ENCODE data around the gene PHKG1. TPM values are rescaled to one million over a fixed set of nuclear protein-coding genes. Genes with fewer than 3 reads are reported as not detected.
"Not testable (repeated sequence)": the region's sequence is repeated elsewhere in the genome, so short reads cannot be mapped to it uniquely, and the experiment has no call there.

Gene PHKG1
- total RNA-seq, 2 donors from 2014 or later = 11.7 to 27.3 TPM

GRCh38 chr7:56083150-56083785, 9.5 kb downstream of the PHKG1 start:
- peak overlapping the region; percentile 2 to 23 for H3K27ac ChIP-seq
- DNase-seq (ENCODE audit: low spot score) = no peak
- no peak for TF ChIP-seq CTCF (IDR thresholded peaks at IDR 0.05)
- no peak overlapping the region for H3K4me3 ChIP-seq
- H3K4me1 ChIP-seq = peaks cover 0 to 33% of the 10 kb centered on the region in 2 donors
- H3K9me3 ChIP-seq = no peaks in the 10 kb centered on the region
- no peaks in the 10 kb centered on the region for H3K27me3 ChIP-seq
- H3K36me3 ChIP-seq = peaks cover 58% of the 10 kb centered on the region

- no peak for DNase-seq (ENCODE audit: low spot score)
- Histone ChIP-seq H3K36me3 (peaks cover 52% of the 10 kb centered on the region), H3K27me3 (no peaks in the 10 kb centered on the region), H3K9me3 (no peaks in the 10 kb centered on the region), H3K4me3 (no peak overlapping the region), H3K27ac (no peak overlapping the region), H3K4me1 (peaks cover 0 to 36% of the 10 kb centered on the region in 2 donors)
- TF ChIP-seq CTCF (IDR thresholded peaks at IDR 0.05) = no peak
Measured at GRCh38 chr7:56081626-56082340, 11.0 kb downstream of the PHKG1 start.

GRCh38 chr7:56080726-56081435, 11.9 kb downstream of the PHKG1 start:
- not testable (repeated sequence) for H3K27me3 ChIP-seq; DNase-seq (ENCODE audit: low spot score); H3K9me3 ChIP-seq; H3K4me3 ChIP-seq
- H3K27ac ChIP-seq = peak overlapping the region; percentile 75 to 83
- H3K4me1 ChIP-seq = peaks cover 0 to 36% of the 10 kb centered on the region in 2 donors
- H3K36me3 ChIP-seq = peaks cover 43% of the 10 kb centered on the region

GRCh38 chr7:56079450-56080185, 13.1 kb downstream of the PHKG1 start:
- peak overlapping the region; percentile 75 to 83 for H3K27ac ChIP-seq
- H3K9me3 ChIP-seq = no peaks in the 10 kb centered on the region
- H3K27me3 ChIP-seq = no peaks in the 10 kb centered on the region
- H3K36me3 ChIP-seq = peaks cover 31% of the 10 kb centered on the region
- DNase-seq (ENCODE audit: low spot score) = peak; percentile 84
- no peak overlapping the region for H3K4me3 ChIP-seq
- peaks cover 0 to 38% of the 10 kb centered on the region in 2 donors for H3K4me1 ChIP-seq
- TF ChIP-seq CTCF (IDR thresholded peaks at IDR 0.05) = peak; percentile 78 to 82

GRCh38 chr7:56078196-56078595, 14.6 kb downstream of the PHKG1 start:
- no peaks in the 10 kb centered on the region for H3K9me3 ChIP-seq
- no peak overlapping the region for H3K4me3 ChIP-seq
- no peak for TF ChIP-seq CTCF (IDR thresholded peaks at IDR 0.05)
- H3K27me3 ChIP-seq = no peaks in the 10 kb centered on the region
- peaks cover 28% of the 10 kb centered on the region for H3K36me3 ChIP-seq
- no peak for DNase-seq (ENCODE audit: low spot score)
- H3K27ac ChIP-seq = peak overlapping the region; percentile 75 to 83
- peaks cover 0 to 35% of the 10 kb centered on the region in 2 donors for H3K4me1 ChIP-seq
